ENCODE data around the gene DUSP2.

DUSP2 gene

GRCh38 chr2:96098900-96099590 lies 46.2 kb downstream of the DUSP2 start:
- no peak for DNase-seq

GRCh38 chr2:96097951-96098823 lies 47.1 kb downstream of the DUSP2 start:
- DNase-seq: no peak

GRCh38 chr2:96097441-96097840 lies 47.8 kb downstream of the DUSP2 start:
- no peak for DNase-seq

GRCh38 chr2:96095116-96095636 lies 50.1 kb downstream of the DUSP2 start:
- no peak for DNase-seq

- no peak for DNase-seq
Measured at GRCh38 chr2:96093528-96093927, 51.7 kb downstream of the DUSP2 start.
